Measurements from ENCODE around the gene MYO9B. TPM values are rescaled to one million over a fixed set of nuclear protein-coding genes. Genes with fewer than 3 reads are reported as not detected.
A peak's percentile ranks its signal among the peaks of the same experiment; 100 is the strongest.

MYO9B gene
- total RNA-seq, 1 experiment from 2014 or later = 58.6 TPM

DNA sequence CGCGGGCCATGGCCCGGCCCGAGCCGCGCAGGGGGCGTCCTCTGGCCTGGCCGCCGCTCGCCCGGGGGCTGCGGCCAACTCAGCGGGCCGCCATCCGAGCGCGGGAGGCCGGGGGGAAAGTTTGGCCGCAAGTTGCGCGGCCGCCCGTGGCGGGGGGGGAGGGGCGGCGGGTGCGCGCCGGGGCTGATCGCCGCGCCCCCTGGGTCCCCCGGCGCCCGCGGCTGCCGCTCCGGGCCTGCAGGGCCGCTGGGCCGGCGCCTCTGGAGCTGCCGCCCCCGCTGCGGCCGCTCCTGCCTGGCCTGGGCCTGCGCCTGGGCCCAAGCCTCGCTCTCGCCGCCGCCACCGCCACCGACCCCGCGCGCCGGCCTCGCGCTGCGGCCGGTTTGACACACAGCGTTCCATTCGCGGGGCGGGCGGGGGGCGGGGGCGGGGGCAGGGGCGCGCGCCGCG is 170.0 kb downstream of the MYO9B start, which contains the start of gene NR2F6:
TSS of gene NR2F6 (minus strand) at position 385 of the 450 bp plus-strand sequence. CDS start 699 bp downstream, outside the sequence.
- no peak within 1 kb of the TSS for H2AFZ ChIP-seq (ENCODE audit: low read length)
- Mint-ChIP-seq H3K36me3 (ENCODE audit: insufficient read depth in 1 of 3, low read depth in 3 of 3) (peaks cover 0 to 15% (median 11%) of the 10 kb centered on the region in 3 experiments; a peak in 5 of 7 replicates), H3K27ac (peak within 1 kb of the TSS; percentile 98 to 100 (median 98)), H3K4me1 (peaks cover 44 to 54% of the 10 kb centered on the region in 2 experiments), H3K4me3 (peak within 1 kb of the TSS; percentile 91 to 95), H3K27me3 (ENCODE audit: low read depth) (peaks cover 2% of the 10 kb centered on the region; the same call in 1 of the 2 replicates), H3K9me3 (peaks cover 0 to 3% of the 10 kb centered on the region in 2 experiments; a peak in 1 of 5 replicates)
- no peak for DNase-seq
- peak within 1 kb of the TSS; percentile 92 for H3K14ac ChIP-seq (ENCODE audit: insufficient read depth, low read length)
- no peak within 1 kb of the TSS; the same call in 1 of the 2 replicates for H3K4ac ChIP-seq (ENCODE audit: low read depth, low read length)
- H4K8ac ChIP-seq (replicated peaks; ENCODE audit: insufficient read length, low read depth, low read length) = no peak within 1 kb of the TSS
- no peaks in the 10 kb centered on the region for H3K9me3 ChIP-seq (ENCODE audit: control insufficient read depth, low read depth, low read length)
- no peak within 1 kb of the TSS for H3K56ac ChIP-seq (ENCODE audit: insufficient read length, low read depth, low read length)
- no peak within 1 kb of the TSS for H4K91ac ChIP-seq (ENCODE audit: insufficient read length, low read depth, low read length)
- no peak within 1 kb of the TSS for H2BK15ac ChIP-seq (ENCODE audit: low read depth, low read length)
- peaks cover 26% of the 10 kb centered on the region; the same call in 1 of the 2 replicates for H3K79me2 ChIP-seq (ENCODE audit: insufficient read depth, low read length)
- H2AK5ac ChIP-seq (ENCODE audit: insufficient read length, low read length) = no peak within 1 kb of the TSS
- TF ChIP-seq, protein P1, sequence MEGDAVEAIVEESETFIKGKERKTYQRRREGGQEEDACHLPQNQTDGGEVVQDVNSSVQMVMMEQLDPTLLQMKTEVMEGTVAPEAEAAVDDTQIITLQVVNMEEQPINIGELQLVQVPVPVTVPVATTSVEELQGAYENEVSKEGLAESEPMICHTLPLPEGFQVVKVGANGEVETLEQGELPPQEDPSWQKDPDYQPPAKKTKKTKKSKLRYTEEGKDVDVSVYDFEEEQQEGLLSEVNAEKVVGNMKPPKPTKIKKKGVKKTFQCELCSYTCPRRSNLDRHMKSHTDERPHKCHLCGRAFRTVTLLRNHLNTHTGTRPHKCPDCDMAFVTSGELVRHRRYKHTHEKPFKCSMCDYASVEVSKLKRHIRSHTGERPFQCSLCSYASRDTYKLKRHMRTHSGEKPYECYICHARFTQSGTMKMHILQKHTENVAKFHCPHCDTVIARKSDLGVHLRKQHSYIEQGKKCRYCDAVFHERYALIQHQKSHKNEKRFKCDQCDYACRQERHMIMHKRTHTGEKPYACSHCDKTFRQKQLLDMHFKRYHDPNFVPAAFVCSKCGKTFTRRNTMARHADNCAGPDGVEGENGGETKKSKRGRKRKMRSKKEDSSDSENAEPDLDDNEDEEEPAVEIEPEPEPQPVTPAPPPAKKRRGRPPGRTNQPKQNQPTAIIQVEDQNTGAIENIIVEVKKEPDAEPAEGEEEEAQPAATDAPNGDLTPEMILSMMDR (conservative IDR thresholded peaks at IDR 0.05) = no peak
- H3K27me3 ChIP-seq (ENCODE audit: insufficient read depth, low read length) = no peaks in the 10 kb centered on the region
- WGBS (ENCODE audit: extremely low coverage, insufficient read length, low lambda C conversion rate) = no CpG with 5 or more reads among the region's 72 CpGs
- peaks cover 3% of the 10 kb centered on the region for H3K79me1 ChIP-seq (ENCODE audit: insufficient read depth, low read depth, low read length, poor library complexity, severe bottlenecking)
- H2BK12ac ChIP-seq (ENCODE audit: insufficient read length, low read depth, low read length) = no peak within 1 kb of the TSS
- H3K18ac ChIP-seq (ENCODE audit: insufficient read length, low read depth, low read length) = peak within 1 kb of the TSS; percentile 93
- peak within 1 kb of the TSS; percentile 31 for H3K9ac ChIP-seq (ENCODE audit: extremely low read depth, insufficient read length, low read length)
- H3T11ph ChIP-seq (ENCODE audit: low read length) = no peak within 1 kb of the TSS
- H3K23me2 ChIP-seq (ENCODE audit: insufficient read length, low read depth, low read length, poor library complexity, severe bottlenecking) = peaks cover 17% of the 10 kb centered on the region
- no peak within 1 kb of the TSS for H2BK5ac ChIP-seq (ENCODE audit: insufficient read length, low read length)
- no peak within 1 kb of the TSS for H3K27ac ChIP-seq (ENCODE audit: insufficient read length, low read depth, low read length)
- H2BK120ac ChIP-seq (ENCODE audit: low read depth, low read length, poor library complexity, severe bottlenecking) = peak within 1 kb of the TSS; percentile 95
- no peak within 1 kb of the TSS for H4K5ac ChIP-seq (ENCODE audit: insufficient read length, low read depth, low read length)
- H3K23ac ChIP-seq (ENCODE audit: insufficient read length, low read depth, low read length) = no peak within 1 kb of the TSS
- H4K20me1 ChIP-seq (ENCODE audit: control insufficient read depth, insufficient read depth, insufficient read length) = no peaks in the 10 kb centered on the region
- H3K4me2 ChIP-seq (ENCODE audit: insufficient read depth, insufficient read length, low read length) = peak within 1 kb of the TSS; percentile 63
- H3K4me1 ChIP-seq (ENCODE audit: insufficient read depth, low read length) = peaks cover 4% of the 10 kb centered on the region; the same call in 1 of the 2 replicates
- no peak within 1 kb of the TSS for H2BK20ac ChIP-seq (ENCODE audit: low read depth, low read length, poor library complexity, severe bottlenecking)
